ENCODE data around the gene PARP11. TPM values are rescaled to one million over a fixed set of nuclear protein-coding genes. Genes with fewer than 3 reads are reported as not detected.

The PARP11 gene
- total RNA-seq, 1 experiment from 2014 or later, result 11.3 TPM

- H4K20me1 ChIP-seq (ENCODE audit: control insufficient read depth, insufficient read depth, insufficient read length), result no peaks in the 10 kb centered on the region
- no peak overlapping the region for H2BK12ac ChIP-seq (ENCODE audit: insufficient read length, low read depth, low read length)
- H2BK15ac ChIP-seq (ENCODE audit: low read depth, low read length), result no peak overlapping the region
- no peak for TF ChIP-seq CTCF (conservative IDR thresholded peaks at IDR 0.05)
- peaks cover 3 to 11% of the 10 kb centered on the region in 2 experiments; a peak in 4 of 5 replicates for H3K9me3 Mint-ChIP-seq
- no peaks in the 10 kb centered on the region for H3K36me3 Mint-ChIP-seq (ENCODE audit: insufficient read depth in 1 of 3, low read depth in 3 of 3)
- H3K56ac ChIP-seq (ENCODE audit: insufficient read length, low read depth, low read length), result no peak overlapping the region
- no peaks in the 10 kb centered on the region for H3K23me2 ChIP-seq (ENCODE audit: insufficient read length, low read depth, low read length, poor library complexity, severe bottlenecking)
- no peak overlapping the region for H3K4me3 Mint-ChIP-seq
- H4K91ac ChIP-seq (ENCODE audit: insufficient read length, low read depth, low read length), result no peak overlapping the region
- no peak overlapping the region for H3K23ac ChIP-seq (ENCODE audit: insufficient read length, low read depth, low read length)
- DNase-seq, result no peak
- H3K79me1 ChIP-seq (ENCODE audit: insufficient read depth, low read depth, low read length, poor library complexity, severe bottlenecking), result no peaks in the 10 kb centered on the region
- no peak overlapping the region for H3K9ac ChIP-seq (ENCODE audit: extremely low read depth, insufficient read length, low read length)
- 100% methylated on average over 1 of the region's 4 CpGs for WGBS (ENCODE audit: extremely low coverage, insufficient read length, low lambda C conversion rate)
- no peak overlapping the region for H3K18ac ChIP-seq (ENCODE audit: insufficient read length, low read depth, low read length)
- H3K4me1 ChIP-seq (ENCODE audit: insufficient read depth, low read length), result no peaks in the 10 kb centered on the region; the same call in 1 of the 2 replicates
- H3K9me3 ChIP-seq (ENCODE audit: control insufficient read depth, low read depth, low read length), result no peaks in the 10 kb centered on the region
- H3T11ph ChIP-seq (ENCODE audit: low read length), result no peak overlapping the region
- H3K27me3 Mint-ChIP-seq (ENCODE audit: low read depth), result peaks cover 7% of the 10 kb centered on the region; the same call in 1 of the 2 replicates
- no peak overlapping the region for H2AK5ac ChIP-seq (ENCODE audit: insufficient read length, low read length)
- H4K8ac ChIP-seq (replicated peaks; ENCODE audit: insufficient read length, low read depth, low read length), result no peak overlapping the region
- no peak overlapping the region for H2AFZ ChIP-seq (ENCODE audit: low read length)
- no peak overlapping the region for H2BK120ac ChIP-seq (ENCODE audit: low read depth, low read length, poor library complexity, severe bottlenecking)
- H3K4me1 Mint-ChIP-seq, result peaks cover 15 to 21% of the 10 kb centered on the region in 2 experiments
- no peak overlapping the region for H2BK20ac ChIP-seq (ENCODE audit: low read depth, low read length, poor library complexity, severe bottlenecking)
- no peak overlapping the region for H3K14ac ChIP-seq (ENCODE audit: insufficient read depth, low read length)
- no peak overlapping the region for H3K27ac Mint-ChIP-seq
- 0 out of 2 replicates have a peak, but pooled peaks cover 2% of the 10 kb centered on the region for H3K27me3 ChIP-seq (ENCODE audit: insufficient read depth, low read length)
- no peak overlapping the region for H4K5ac ChIP-seq (ENCODE audit: insufficient read length, low read depth, low read length)
- H3K27ac ChIP-seq (ENCODE audit: insufficient read length, low read depth, low read length), result no peak overlapping the region
- H2BK5ac ChIP-seq (ENCODE audit: insufficient read length, low read length), result no peak overlapping the region
- H3K4ac ChIP-seq (ENCODE audit: low read depth, low read length), result no peak overlapping the region
- no peaks in the 10 kb centered on the region for H3K79me2 ChIP-seq (ENCODE audit: insufficient read depth, low read length)
- no peak overlapping the region for H3K4me2 ChIP-seq (ENCODE audit: insufficient read depth, insufficient read length, low read length)
Observed at GRCh38 chr12:3882406-3882805, 9.2 kb upstream of the PARP11 start.

Data from H9 (cell line).